Hindlimb muscle (tissue), 1 donor: ENCODE data around the gene CAPN12. TPM values are rescaled to one million over a fixed set of nuclear protein-coding genes. Genes with fewer than 3 reads are reported as not detected.

Experiments used
- DNase-seq: peaks from one replicate; pipeline ENCODE4 v3.0.0-alpha.2; 2013
- polyA plus RNA-seq: library from polyadenylated mRNA; unstranded; fragments of 120-200 nt; gene quantifications from one replicate; pipeline ENCODE4 v1.2.1, GENCODE V29; 2013; ENCODE audit not compliant: insufficient read length

The CAPN12 gene
- polyA plus RNA-seq, 1 donor: 3.4 TPM

GRCh38 chr19:38737921-38738737 is 6.1 kb downstream of the CAPN12 start:
- no peak for DNase-seq

GRCh38 chr19:38737281-38737865 is 6.9 kb downstream of the CAPN12 start:
- DNase-seq: no peak

- no peak for DNase-seq
These were observed 7.6 kb downstream of the CAPN12 start for GRCh38 chr19:38736413-38737280.

DNA sequence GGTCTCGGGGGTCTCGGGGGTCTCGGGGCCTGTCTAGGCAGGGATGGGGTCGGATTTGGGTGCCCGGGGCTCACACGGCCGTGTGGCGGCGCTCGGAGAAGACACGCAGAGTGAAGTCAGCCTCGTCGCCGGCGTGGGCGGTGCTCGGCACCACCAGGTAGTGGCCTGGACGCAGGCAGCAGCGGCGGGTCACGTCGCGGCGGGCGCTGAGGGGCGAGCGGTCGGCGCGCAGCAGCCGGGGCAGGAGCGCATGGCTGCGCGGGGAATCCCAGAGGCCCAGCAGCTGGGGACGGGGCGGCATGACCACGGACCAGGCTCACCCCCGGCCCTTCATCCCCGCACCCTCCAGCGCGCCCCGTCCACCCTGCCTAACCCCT is 8.2 kb downstream of the CAPN12 start:
- DNase-seq: no peak

- DNase-seq: no peak
These were observed 9.0 kb downstream of the CAPN12 start for GRCh38 chr19:38735257-38735686.

DNA sequence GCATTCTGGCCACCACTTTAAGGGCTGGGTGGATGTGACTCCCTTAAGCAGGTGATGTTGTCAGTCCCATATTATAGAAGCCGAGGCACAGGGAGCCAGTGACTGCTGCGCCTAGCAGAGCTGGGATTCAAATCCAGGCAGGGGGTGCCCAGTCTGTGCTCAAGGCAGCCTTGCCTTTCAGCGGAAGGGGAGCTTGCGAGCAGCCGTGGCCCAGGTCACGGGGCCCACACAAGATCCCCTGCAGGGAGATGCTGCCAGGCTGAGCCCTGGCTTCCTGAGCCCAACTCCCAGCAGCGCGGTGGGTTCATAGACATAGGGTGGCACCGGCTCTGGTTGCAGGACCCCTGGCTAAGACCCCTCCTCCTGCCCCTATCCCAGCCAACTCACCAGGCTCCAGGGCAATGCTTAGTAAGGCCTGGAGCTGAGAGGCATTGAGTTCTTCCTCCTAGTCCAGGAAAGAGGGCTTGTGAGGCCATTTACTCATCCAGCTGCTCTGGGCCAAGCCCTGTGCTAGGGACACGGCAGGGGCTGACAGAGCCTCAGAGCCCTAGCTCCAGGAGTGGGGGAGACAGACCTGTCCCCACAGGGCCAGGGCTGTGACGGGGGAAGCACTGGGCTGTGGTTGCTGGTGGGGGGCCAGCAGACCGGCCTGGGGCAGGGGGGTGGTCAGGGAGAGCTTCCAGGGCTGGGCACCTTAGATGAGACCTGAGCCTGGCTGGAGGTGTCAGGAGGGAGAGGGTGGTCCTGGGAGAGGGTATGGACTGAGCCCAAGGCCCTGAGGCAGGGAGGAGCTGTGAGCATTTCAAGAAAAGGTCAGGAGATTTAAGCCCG is 9.6 kb downstream of the CAPN12 start:
- DNase-seq: no peak

DNA sequence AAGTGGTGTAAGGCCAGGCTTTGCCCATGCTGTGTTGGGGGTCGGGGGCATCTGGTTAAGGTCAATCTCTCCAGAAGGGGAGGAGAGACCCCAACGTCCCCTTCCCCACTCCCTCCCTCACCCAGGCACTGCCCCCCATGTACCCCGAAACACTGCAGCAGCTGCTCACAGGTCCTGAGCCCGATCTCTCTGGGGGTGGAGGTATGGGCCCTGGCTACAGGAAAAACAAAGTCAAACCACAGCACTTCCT is 10.2 kb downstream of the CAPN12 start:
- DNase-seq: no peak

GRCh38 chr19:38733493-38734175 is 10.6 kb downstream of the CAPN12 start:
- no peak for DNase-seq

- no peak for DNase-seq
These were observed 11.1 kb downstream of the CAPN12 start for GRCh38 chr19:38733241-38733492.

DNA sequence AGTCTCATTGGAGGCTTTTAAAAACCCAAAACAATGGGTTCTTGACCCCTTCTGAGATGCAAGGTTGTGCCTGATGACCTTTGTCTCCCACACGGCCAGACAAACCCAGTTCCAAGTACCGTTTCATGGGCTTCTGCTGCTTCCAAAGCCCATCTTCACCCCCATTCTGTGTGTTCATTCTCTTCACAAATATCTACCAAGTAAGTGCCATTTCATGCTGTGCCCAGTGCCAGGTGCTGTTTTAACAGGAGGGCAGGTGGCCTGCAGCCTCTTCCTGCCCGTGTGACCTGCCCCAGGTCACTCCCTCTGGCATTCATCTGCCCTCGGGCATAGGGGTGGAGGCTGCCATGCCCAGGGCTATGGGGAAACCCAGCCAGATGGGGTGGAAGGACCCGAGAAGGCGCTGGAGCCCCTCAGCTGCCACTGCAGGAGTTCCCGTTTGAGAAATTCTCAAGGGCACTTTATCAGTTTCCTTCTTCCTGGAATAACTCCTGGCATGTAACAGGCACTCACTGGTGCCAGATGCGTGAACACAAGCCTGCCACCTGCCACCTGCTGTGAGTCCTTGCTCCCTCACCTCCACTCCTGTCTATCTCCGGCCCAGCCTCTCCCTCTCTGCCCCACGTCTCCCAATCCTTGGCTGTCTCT is 12.5 kb downstream of the CAPN12 start:
- no peak for DNase-seq

- no peak for DNase-seq
These were observed 13.3 kb downstream of the CAPN12 start for GRCh38 chr19:38730731-38731589.

DNA sequence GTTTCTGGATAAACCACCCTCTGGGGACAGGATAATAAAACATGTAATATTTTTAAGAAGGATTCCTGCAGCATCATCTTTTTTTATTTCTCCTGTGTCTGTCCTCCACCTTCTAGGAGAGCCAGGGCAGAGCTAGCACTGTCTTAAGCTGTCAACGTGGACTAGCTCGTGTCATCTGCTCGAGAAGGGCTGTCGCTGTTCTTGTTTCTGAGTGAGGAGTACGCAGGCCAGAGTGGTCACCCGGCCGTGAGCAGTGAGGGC is 13.9 kb downstream of the CAPN12 start:
- no peak for DNase-seq

- DNase-seq: no peak
These were observed 14.4 kb downstream of the CAPN12 start for GRCh38 chr19:38729653-38730469.

GRCh38 chr19:38728752-38729541 is 15.3 kb downstream of the CAPN12 start:
- DNase-seq: no peak

- no peak for DNase-seq
These were observed 16.2 kb downstream of the CAPN12 start for GRCh38 chr19:38727868-38728660.

DNA sequence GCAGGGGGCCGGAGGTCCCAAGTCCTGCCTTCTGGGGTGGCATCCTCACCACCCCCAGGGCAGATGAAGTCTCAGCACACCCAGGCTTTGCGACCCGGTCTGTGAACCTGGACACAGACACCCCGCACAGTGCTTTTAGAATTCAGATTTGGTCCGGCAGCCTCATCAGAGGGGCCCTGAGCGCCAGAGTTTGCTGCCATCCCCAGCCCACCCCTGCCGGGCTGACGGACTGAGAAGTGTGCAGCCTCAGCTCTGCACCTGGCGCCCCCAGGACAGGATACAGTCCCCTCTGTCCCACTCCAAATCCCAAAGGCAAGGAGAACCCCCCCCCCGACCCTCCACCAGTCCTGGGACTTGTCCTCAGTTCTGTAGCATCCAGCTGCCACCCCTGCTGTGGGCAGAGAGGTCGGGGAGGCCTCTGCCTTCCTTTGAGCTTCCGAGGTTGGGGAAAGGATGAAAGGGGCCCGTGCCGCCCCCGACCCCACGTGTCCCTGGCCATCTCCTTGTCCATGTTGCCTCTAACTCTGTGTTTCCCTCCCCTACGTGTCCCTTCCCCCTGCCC is 16.9 kb downstream of the CAPN12 start:
- no peak for DNase-seq

DNA sequence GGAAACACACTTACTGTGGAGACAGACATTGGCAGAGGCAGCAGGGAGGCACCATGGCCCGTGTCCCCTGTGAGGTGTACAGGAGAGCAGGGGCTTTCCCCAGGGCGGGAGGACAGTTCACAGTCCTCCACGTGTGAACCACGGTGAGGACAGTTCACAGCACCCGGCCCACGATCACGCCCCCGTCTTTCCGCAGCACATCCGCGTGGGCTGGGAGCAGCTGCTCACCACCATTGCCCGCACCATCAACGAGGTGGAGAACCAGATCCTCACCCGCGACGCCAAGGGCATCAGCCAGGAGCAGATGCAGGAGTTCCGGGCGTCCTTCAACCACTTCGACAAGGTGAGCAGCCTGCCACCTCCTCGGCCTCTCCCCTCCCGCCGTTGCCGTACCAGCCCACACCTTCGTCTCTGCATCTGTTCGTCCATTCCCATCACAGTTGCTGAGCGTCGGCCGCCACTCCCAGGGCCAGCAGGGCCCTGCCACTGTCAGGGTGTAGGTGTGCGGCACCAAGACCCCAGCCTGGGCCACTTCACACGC is 17.4 kb downstream of the CAPN12 start:
- DNase-seq: no peak

DNA sequence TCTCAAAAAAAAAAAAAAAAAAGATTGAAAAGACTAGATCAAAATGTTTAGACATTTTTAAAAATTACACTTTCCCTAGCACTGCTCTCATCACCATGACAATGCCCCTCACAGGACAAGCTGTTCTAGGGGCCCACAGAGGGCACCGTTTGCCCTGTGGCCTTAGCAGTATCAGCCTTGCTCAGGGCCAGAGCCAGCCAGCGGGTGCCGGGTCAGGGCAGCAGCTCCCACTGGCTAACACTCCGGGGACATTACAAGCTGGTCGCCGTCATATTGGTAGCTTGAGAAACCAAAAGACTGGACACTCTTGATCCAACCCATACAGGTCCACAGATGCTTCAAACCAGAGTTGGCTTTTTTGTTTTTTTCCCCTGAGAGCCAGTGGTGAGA is 18.0 kb downstream of the CAPN12 start:
- DNase-seq: no peak
